Erythroblast (primary cell): ENCODE measurements around the gene HCN4.

Experiments used
- GATA1 ChIP-seq: IDR thresholded peaks from 2 replicates; pipeline ENCODE4 v1.6.1; 2011; ENCODE audit warnings: low read depth, mild to moderate bottlenecking, control low read depth, low read length, moderate library complexity
- POLR2A ChIP-seq: IDR thresholded peaks from 2 replicates; pipeline ENCODE4 v1.6.1; 2011; ENCODE audit warnings: mild to moderate bottlenecking, low read length

DNA sequence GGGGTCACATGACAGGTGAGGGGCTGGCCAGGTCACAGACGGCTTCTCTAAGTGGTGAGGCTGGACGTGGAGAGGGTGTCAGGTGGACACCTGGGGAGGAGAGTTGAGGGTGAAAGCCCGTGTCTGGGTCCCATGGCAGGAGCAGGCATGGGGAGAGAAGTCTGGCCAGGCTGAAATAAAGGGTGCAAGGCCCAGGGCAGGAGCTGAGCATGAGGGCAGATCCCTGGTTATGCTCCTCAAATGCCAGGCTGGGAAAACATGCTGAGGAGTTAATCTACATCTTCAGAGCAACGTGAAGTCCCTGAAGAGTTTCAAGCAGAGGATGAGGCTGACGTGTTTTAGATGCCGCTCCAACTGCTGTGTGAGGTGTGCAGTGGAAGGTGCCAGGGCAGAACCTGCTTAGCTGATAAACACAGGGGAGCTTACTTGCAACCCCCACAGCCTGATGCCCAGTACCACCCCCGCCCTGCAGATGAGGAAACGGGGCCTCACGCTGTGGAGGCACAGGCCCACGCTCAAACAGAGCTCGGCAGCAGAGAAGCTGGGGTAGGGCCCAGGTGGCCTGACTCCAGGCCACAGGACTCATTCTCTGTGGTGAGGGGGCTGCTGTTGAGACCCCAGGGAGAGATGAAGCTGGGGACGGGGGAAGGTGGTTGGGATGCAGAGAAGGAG, 40.5 kb downstream of the HCN4 start:
- TF ChIP-seq POLR2A (no peak), GATA1 (no peak)
